Activated naive CD4-positive, alpha-beta T cell treated with anti-CD3 and anti-CD28 coated beads, Interleukin-2, amount 50 U/mL, for 72 hours (primary cell): ENCODE data around the gene CBX6. TPM values are rescaled to one million over a fixed set of nuclear protein-coding genes. Genes with fewer than 3 reads are reported as not detected.

ENCODE experiments used
- ATAC-seq, 2 donors: fragments of 150-1000 bp; cut with Tn5 transposase; 2 replicates each; pipeline ENCODE4 v1.10.0; 2021; ENCODE audit warnings: mild to moderate bottlenecking in 2 of 2, moderate library complexity in 2 of 2
- DNase-seq, 2 donors: peaks; one replicate each; pipeline ENCODE4 v3.0.0; 2021 to 2022; ENCODE audit warnings: low spot score in 2 of 2
- H3K27ac Mint-ChIP-seq, 2 donors: one replicate each; pipeline ENCODE4 v1.8.0; 2022; ENCODE audit warnings: mild to moderate bottlenecking in 2 of 2, mixed read lengths in 2 of 2
- H3K36me3 Mint-ChIP-seq, 2 donors: one replicate each; pipeline ENCODE4 v1.8.0; 2022; ENCODE audit warnings: mixed read lengths in 2 of 2
- H3K9me3 Mint-ChIP-seq, 2 donors: one replicate each; pipeline ENCODE4 v1.8.0; 2022; ENCODE audit warnings: mixed read lengths in 2 of 2
- total RNA-seq, 2 donors: library from RNA; stranded (reverse); gene quantifications; one replicate each; pipeline ENCODE4 v1.2.3, GENCODE V29; 2022

The CBX6 gene
- total RNA-seq, 2 donors from 2014 or later: 46.9 to 92.6 TPM

DNA sequence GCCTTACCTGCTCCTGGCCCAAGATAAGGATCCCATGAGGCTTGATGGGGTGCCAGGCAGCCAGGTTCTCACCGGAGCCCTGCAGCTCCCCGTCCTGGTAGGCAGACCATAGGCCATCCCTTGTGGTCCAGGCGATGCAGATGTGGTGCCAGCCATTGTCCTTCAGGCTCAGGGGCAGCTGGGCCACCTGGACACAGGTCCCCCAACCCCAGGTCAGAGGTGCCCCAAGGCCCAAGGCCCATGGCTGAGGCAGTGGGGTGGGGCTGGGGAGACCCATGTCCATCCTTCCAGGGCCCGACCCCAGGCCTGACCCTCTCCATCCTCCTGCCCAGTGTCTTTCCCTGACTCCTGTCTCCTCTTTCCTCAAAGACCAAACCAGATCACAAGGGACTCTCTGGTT is 48.9 kb downstream of the CBX6 start:
- Mint-ChIP-seq H3K36me3 (no peaks in the 10 kb centered on the region), H3K27ac (no peak overlapping the region), H3K9me3 (no peaks in the 10 kb centered on the region)
- ATAC-seq (no peak), DNase-seq (no peak)

DNA sequence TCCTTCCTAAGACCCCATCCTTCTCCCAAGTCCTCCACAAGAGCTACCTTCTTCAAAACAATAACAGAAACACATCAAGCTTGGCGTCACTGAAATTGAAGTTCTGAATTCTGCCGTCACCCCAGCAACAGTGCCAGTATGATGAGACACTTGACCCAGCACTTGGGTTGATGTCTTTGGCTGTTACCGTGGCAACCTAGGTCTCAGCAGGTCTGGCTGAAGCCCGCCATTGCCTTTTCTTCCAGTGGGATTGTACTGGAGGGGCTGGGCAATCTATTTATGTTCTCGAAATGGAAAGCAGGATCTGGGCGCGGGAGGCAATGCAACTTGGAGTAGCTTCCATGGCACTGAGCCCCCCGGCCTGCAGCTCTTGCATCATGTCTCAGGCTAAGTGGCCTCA is 52.0 kb downstream of the CBX6 start:
- H3K27ac Mint-ChIP-seq: no peak overlapping the region
- no peaks in the 10 kb centered on the region for H3K36me3 Mint-ChIP-seq
- ATAC-seq: no peak
- no peak for DNase-seq
- no peaks in the 10 kb centered on the region for H3K9me3 Mint-ChIP-seq

DNA sequence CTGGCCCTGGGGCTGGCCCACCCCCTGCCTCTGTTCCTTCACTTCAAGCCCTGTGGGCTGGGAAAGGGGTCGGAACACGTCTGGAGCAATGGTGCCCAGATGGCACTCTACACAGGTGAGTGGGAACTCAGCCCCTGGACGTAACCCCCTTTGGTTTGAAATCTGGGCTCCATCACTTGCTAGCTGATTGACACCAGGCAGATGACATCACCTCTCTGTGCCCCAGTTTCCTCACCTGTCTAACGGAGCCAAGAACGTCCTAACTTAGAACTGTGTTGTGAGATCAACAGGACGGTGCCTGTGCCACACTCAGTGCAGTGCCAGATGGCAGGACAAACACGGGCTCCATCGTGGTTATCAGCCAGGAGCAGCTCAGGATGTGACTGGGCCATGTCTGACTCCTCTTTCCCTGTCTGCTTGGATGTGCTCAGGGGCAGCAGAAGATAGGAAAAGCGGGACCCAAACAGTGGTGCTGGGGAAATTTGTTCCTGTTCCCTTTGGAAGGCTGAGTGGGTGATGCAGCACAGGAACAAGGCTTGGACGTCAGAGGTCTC is 52.6 kb downstream of the CBX6 start:
- Mint-ChIP-seq H3K9me3 (no peaks in the 10 kb centered on the region), H3K36me3 (no peaks in the 10 kb centered on the region), H3K27ac (no peak overlapping the region)
- ATAC-seq (no peak), DNase-seq (no peak)

DNA sequence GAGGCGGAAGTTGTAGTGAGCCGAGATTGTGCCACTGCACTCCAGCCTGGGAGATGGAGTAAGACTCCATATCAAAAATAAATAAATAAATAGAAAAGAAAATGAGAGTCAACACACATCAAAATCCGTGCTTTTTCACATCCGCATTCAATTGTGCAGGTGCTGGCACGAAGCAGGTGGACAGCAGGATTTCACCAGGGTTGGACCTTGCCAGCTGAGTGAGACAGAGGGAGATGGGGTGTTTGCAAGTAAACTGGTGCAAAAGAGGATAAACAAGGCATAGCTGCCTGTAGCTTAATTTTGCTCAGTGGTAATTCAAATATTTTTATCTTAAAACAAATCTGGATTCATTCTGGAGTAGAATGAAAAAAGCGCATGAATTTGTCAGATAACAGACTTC is 54.8 kb downstream of the CBX6 start:
- Mint-ChIP-seq H3K27ac (no peak overlapping the region), H3K36me3 (no peaks in the 10 kb centered on the region), H3K9me3 (no peaks in the 10 kb centered on the region)
- DNase-seq (no peak), ATAC-seq (no peak)

DNA sequence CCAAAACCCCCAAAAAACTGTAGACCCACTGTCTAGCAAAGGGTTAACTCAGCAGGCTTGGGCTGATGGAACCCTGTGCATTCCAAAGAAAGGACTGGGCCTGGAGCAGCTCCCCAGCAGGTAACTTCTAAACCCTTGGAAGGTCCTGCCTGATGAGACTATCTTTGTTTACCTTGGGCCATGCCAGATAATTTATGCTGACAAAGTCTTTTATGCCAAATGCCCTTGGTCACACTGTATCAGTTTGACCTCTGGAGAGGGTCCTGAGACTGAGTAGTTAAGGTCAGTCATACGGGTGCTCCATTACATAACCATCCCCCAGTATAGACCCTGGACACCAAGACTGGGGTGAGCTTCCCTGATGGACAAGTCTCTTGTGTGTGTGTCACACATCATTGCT is 56.2 kb downstream of the CBX6 start:
- no peak for DNase-seq
- ATAC-seq: no peak
- no peak overlapping the region for H3K27ac Mint-ChIP-seq
- peaks cover 4 to 5% of the 10 kb centered on the region in 2 donors for H3K9me3 Mint-ChIP-seq
- H3K36me3 Mint-ChIP-seq: no peaks in the 10 kb centered on the region

Other genes with a start within 250 kb of the CBX6 start
- 1 to 10 TPM in 1 of 2 donors, under 1 TPM in 1; 0.37 to 1.2 TPM for gene FAM227A, start 215.8 kb downstream of the CBX6 start, total RNA-seq
- 10 to 100 TPM in 1 of 2 donors, 1 to 10 TPM in 1; 5.7 to 19.0 TPM for gene CBY1, start 215.6 kb downstream of the CBX6 start, total RNA-seq
- 100 to 1,000 TPM; 116 to 120 TPM for gene TOMM22, start 190.3 kb downstream of the CBX6 start, total RNA-seq
- gene JOSD1, start 171.3 kb downstream of the CBX6 start, total RNA-seq: 10 to 100 TPM; 70.0 to 79.0 TPM
- gene GTPBP1, start 166.3 kb downstream of the CBX6 start, total RNA-seq: 100 to 1,000 TPM; 109 to 142 TPM
- gene SUN2, start 116.2 kb downstream of the CBX6 start, total RNA-seq: 100 to 1,000 TPM; 142 to 241 TPM
- gene DNAL4, start 78.1 kb downstream of the CBX6 start, total RNA-seq: 1 to 10 TPM; 5.2 to 7.8 TPM
- 1 to 10 TPM in 1 of 2 donors, under 1 TPM in 1; 0.75 to 1.1 TPM for gene NPTXR, start 28.2 kb downstream of the CBX6 start, total RNA-seq
- gene APOBEC3A, start 85.4 kb upstream of the CBX6 start, total RNA-seq: not detected
- gene APOBEC3B, start 110.1 kb upstream of the CBX6 start, total RNA-seq: 1 to 10 TPM; 6.4 to 9.6 TPM
- gene APOBEC3C, start 142.0 kb upstream of the CBX6 start, total RNA-seq: 100 to 1,000 TPM in 1 of 2 donors, 10 to 100 TPM in 1; 71.0 to 114 TPM
- gene APOBEC3D, start 148.9 kb upstream of the CBX6 start, total RNA-seq: 10 to 100 TPM; 16.0 to 27.2 TPM
- 10 to 100 TPM; 15.8 to 25.8 TPM for gene APOBEC3F, start 168.6 kb upstream of the CBX6 start, total RNA-seq
- gene APOBEC3G, start 205.1 kb upstream of the CBX6 start, total RNA-seq: 10 to 100 TPM; 29.1 to 48.3 TPM
- gene APOBEC3H, start 225.0 kb upstream of the CBX6 start, total RNA-seq: 10 to 100 TPM; 10.5 to 34.3 TPM